K562 (cell line): ENCODE results near the gene HYPK. TPM values are rescaled to one million over a fixed set of nuclear protein-coding genes. Genes with fewer than 3 reads are reported as not detected.

Source experiments
- CBX2 ChIP-seq: fragments of 200-600 bp; sonication (generic); IDR thresholded peaks from one replicate; pipeline ENCODE4 v1.6.1; 2012; ENCODE audit warnings: mild to moderate bottlenecking, low read length, inconsistent platforms; ENCODE audit not compliant: insufficient read depth, poor library complexity, severe bottlenecking
- DIDO1 ChIP-seq: fragments of 450-650 bp; IDR thresholded peaks from 2 replicates; pipeline ENCODE4 v1.6.1; 2016; ENCODE audit warnings: low read depth, missing biosample characterization, missing genetic modification characterization
- HNRNPK ChIP-seq: fragments of 200-400 bp; formaldehyde crosslinking; IDR thresholded peaks from one replicate; pipeline ENCODE4 v1.6.1; 2018; ENCODE audit warnings: mild to moderate bottlenecking, low read depth, low read length; ENCODE audit not compliant: poor library complexity, severe bottlenecking
- KDM2B ChIP-seq: fragments of 250-450 bp; sonication (Bioruptor Pico); IDR thresholded peaks from 2 replicates; pipeline ENCODE4 v1.8.0; 2021; ENCODE audit warnings: mild to moderate bottlenecking, moderate library complexity
- KHSRP ChIP-seq: fragments of 450-650 bp; IDR thresholded peaks from 2 replicates; pipeline ENCODE4 v1.6.1; 2017
- MED1 ChIP-seq: sonication (generic); formaldehyde crosslinking; IDR thresholded peaks from 2 replicates; pipeline ENCODE4 v1.8.1; 2023; ENCODE audit warnings: missing genetic modification reagents, borderline replicate concordance
- MIER1 ChIP-seq: fragments of 450-650 bp; IDR thresholded peaks from 2 replicates; pipeline ENCODE4 v1.6.1; 2016; ENCODE audit warnings: antibody characterized with exemption, mild to moderate bottlenecking, low read depth
- MTA3 ChIP-seq: fragments of 450-650 bp; formaldehyde crosslinking; IDR thresholded peaks from 2 replicates; pipeline ENCODE4 v1.6.1; 2017; ENCODE audit warnings: mild to moderate bottlenecking, borderline replicate concordance
- NEUROD1 ChIP-seq: fragments of 150-350 bp; IDR thresholded peaks from 2 replicates; pipeline ENCODE4 v1.6.1; 2014; ENCODE audit warnings: borderline replicate concordance, low read length, low read depth; ENCODE audit not compliant: partially characterized antibody
- POLR2H ChIP-seq: IDR thresholded peaks from 2 replicates; pipeline ENCODE4 v1.6.1; 2016; ENCODE audit warnings: missing genetic modification characterization, low read depth, mild to moderate bottlenecking, control low read depth, missing compliant biosample characterization, moderate library complexity
- SAP30 ChIP-seq: fragments of 200-600 bp; sonication (generic); IDR thresholded peaks from 2 replicates; pipeline ENCODE4 v1.6.1; 2012; ENCODE audit warnings: borderline replicate concordance, low read depth, mild to moderate bottlenecking, moderate library complexity, low read length, control low read depth, inconsistent platforms; ENCODE audit not compliant: insufficient read depth, poor library complexity, severe bottlenecking
- SMC3 ChIP-seq: conservative IDR thresholded peaks from 2 replicates; pipeline ENCODE4 v1.6.1; 2011; ENCODE audit warnings: low read depth, low read length, improper control_type of control experiment; ENCODE audit not compliant: insufficient read depth
- ZNF347 ChIP-seq: fragments of 450-650 bp; formaldehyde crosslinking; IDR thresholded peaks from 2 replicates; pipeline ENCODE4 v1.4.0; 2020; ENCODE audit warnings: low read depth, mild to moderate bottlenecking, moderate library complexity
- ZNF766 ChIP-seq: fragments of 200-800 bp; sonication (Bioruptor generic); conservative IDR thresholded peaks from 2 replicates; pipeline ENCODE4 v1.6.1; 2016; ENCODE audit warnings: missing genetic modification characterization, missing compliant biosample characterization
- polyA plus RNA-seq, 8 experiments: library from polyadenylated mRNA; depleted of rRNA in 4 of 8; stranded (reverse) in 5 of 8; unstranded in 3 of 8; fragments of >200 nt; fragmentation: Nextera tagmentation in 2 of 8; fragmentation: Illumina TruSeq in 1 of 8; extraction: Ambion mirVana in 2 of 8; extraction: Trizol in 1 of 8; gene quantifications; 2 replicates each; pipeline versions ENCODE4 v1.2.1 to v1.2.3, GENCODE V29; 2011 to 2014; ENCODE audit warnings: inconsistent platforms in 1 of 8, missing spikeins in 1 of 8
- total RNA-seq, 7 experiments: library from RNA; depleted of rRNA in 6 of 7; stranded (reverse); fragments of >200 nt in 6 of 7; fragmentation: Illumina TruSeq in 2 of 7; extraction: Trizol in 2 of 7; gene quantifications; 2 replicates each; pipeline versions ENCODE4 v1.2.1 to v1.2.3, GENCODE V29; 2011 to 2021; ENCODE audit warnings: low replicate concordance in 1 of 7
- TF ChIP-seq, protein P1 (sequence below): sonication (generic); formaldehyde crosslinking; IDR thresholded peaks from 2 replicates; pipeline ENCODE4 v1.5.0; 2020; ENCODE audit warnings: missing genetic modification reagents
- TF ChIP-seq, protein P2 (sequence below): fragments of 250-450 bp; sonication (Bioruptor Pico); IDR thresholded peaks from 2 replicates; pipeline ENCODE4 v1.6.1; 2021; ENCODE audit warnings: mild to moderate bottlenecking
- TF ChIP-seq, protein P3 (sequence below), 2 experiments: fragments of 450-650 bp in 1 of 2; sonication (generic) in 1 of 2; formaldehyde crosslinking; conservative IDR thresholded peaks; 2 replicates each; pipeline versions ENCODE4 v1.4.0 to v1.8.1; 2020 to 2022; ENCODE audit warnings: mild to moderate bottlenecking in 1 of 2, missing genetic modification reagents in 1 of 2
- TF ChIP-seq, protein P4 (sequence below): fragments of 450-650 bp; IDR thresholded peaks from 2 replicates; pipeline ENCODE4 v1.6.1; 2016; ENCODE audit warnings: low read depth, mild to moderate bottlenecking, moderate library complexity
- TF ChIP-seq, protein P5 (sequence below): fragments of 450-650 bp; formaldehyde crosslinking; IDR thresholded peaks from 2 replicates; pipeline ENCODE4 v1.4.0; 2022; ENCODE audit warnings: mild to moderate bottlenecking, moderate library complexity
- TF ChIP-seq, protein P6 (sequence below): fragments of 200-400 bp; formaldehyde crosslinking; IDR thresholded peaks from 2 replicates; pipeline ENCODE4 v1.6.1; 2017; ENCODE audit warnings: mild to moderate bottlenecking, low read depth, low read length, moderate library complexity

Gene HYPK
- total and polyA plus RNA-seq, 9 of the 15 experiments (the other 6 are each of a cell fraction or from before 2014, with no cell fraction given) = 7.2 to 28.0 (median 21.1) TPM

DNA sequence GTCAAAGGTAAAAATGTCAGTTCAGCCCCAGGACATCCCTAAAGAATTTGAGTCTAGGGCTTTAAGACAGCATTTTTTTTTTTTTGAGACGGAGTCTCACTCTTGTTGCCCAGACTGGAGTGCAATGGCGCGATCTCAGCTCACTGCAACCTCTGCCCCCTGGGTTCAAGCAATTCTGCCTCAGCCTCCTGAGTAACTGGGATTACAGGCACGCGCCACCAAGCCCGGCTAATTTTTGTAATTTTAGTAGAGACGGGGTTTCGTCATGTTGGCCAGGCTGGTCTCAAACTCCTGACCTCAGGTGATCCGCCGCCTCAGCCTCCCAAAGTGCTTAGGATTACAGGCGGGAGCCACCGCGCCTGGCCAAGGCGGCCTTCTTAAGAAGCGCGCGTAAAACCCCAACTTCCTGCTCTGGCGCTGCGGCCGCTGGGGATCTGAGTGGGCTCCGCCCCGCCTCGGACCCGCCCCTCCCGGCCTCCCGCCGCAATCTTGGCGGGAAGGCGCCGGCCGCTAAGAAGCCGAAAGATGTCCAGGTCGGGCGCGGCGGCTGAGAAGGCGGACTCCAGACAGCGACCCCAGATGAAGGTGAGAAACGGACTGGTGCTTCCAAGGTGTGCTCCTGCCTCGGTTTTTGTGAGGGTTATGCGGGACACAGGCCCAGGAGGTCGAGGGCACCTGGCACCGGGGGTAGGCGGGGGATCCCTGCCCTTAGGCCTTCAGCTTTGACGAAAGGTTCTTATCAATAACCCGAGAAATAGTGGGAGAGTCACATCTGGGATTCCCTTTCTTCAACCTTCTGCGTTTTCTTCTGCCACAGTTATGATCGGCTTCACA is 26.3 kb downstream of the HYPK start, which contains the start of gene WDR76 (continued):
- TF ChIP-seq MTA3 = no peak; the same call in none of the 2 replicates
- no peak for TF ChIP-seq KHSRP
- TF ChIP-seq ZNF766 (CRISPR knock-in tag) = no peak
- no peak for TF ChIP-seq CBX2
- TF ChIP-seq KDM2B = 0 out of 2 replicates have a peak, but pooled peaks have one; percentile 50
- TF ChIP-seq HNRNPK = no peak
- TF ChIP-seq, protein P1, sequence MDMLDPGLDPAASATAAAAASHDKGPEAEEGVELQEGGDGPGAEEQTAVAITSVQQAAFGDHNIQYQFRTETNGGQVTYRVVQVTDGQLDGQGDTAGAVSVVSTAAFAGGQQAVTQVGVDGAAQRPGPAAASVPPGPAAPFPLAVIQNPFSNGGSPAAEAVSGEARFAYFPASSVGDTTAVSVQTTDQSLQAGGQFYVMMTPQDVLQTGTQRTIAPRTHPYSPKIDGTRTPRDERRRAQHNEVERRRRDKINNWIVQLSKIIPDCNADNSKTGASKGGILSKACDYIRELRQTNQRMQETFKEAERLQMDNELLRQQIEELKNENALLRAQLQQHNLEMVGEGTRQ (CRISPR knock-in tag) = no peak
- no peak for TF ChIP-seq MIER1
- no peak for TF ChIP-seq SMC3
- TF ChIP-seq, protein P2, sequence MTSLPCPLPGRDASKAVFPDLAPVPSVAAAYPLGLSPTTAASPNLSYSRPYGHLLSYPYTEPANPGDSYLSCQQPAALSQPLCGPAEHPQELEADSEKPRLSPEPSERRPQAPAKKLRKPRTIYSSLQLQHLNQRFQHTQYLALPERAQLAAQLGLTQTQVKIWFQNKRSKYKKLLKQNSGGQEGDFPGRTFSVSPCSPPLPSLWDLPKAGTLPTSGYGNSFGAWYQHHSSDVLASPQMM (CRISPR knock-in tag) = no peak
- TF ChIP-seq, protein P3, sequence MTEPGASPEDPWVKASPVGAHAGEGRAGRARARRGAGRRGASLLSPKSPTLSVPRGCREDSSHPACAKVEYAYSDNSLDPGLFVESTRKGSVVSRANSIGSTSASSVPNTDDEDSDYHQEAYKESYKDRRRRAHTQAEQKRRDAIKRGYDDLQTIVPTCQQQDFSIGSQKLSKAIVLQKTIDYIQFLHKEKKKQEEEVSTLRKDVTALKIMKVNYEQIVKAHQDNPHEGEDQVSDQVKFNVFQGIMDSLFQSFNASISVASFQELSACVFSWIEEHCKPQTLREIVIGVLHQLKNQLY (CRISPR knock-in tag; conservative IDR thresholded peaks at IDR 0.05) = no peak
- no peak for TF ChIP-seq SAP30
- TF ChIP-seq ZNF347 (CRISPR knock-in tag) = no peak
- no peak for TF ChIP-seq MED1 (CRISPR knock-in tag)
- TF ChIP-seq, protein P4, sequence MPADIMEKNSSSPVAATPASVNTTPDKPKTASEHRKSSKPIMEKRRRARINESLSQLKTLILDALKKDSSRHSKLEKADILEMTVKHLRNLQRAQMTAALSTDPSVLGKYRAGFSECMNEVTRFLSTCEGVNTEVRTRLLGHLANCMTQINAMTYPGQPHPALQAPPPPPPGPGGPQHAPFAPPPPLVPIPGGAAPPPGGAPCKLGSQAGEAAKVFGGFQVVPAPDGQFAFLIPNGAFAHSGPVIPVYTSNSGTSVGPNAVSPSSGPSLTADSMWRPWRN = peak; percentile 26; the same call in 1 of the 2 replicates
- no peak for TF ChIP-seq DIDO1 (tag)
- TF ChIP-seq, protein P5, sequence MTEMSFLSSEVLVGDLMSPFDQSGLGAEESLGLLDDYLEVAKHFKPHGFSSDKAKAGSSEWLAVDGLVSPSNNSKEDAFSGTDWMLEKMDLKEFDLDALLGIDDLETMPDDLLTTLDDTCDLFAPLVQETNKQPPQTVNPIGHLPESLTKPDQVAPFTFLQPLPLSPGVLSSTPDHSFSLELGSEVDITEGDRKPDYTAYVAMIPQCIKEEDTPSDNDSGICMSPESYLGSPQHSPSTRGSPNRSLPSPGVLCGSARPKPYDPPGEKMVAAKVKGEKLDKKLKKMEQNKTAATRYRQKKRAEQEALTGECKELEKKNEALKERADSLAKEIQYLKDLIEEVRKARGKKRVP (CRISPR knock-in tag) = no peak
- TF ChIP-seq NEUROD1 = no peak
- TF ChIP-seq POLR2H (tag) = peak; percentile 84
- TF ChIP-seq, protein P6, sequence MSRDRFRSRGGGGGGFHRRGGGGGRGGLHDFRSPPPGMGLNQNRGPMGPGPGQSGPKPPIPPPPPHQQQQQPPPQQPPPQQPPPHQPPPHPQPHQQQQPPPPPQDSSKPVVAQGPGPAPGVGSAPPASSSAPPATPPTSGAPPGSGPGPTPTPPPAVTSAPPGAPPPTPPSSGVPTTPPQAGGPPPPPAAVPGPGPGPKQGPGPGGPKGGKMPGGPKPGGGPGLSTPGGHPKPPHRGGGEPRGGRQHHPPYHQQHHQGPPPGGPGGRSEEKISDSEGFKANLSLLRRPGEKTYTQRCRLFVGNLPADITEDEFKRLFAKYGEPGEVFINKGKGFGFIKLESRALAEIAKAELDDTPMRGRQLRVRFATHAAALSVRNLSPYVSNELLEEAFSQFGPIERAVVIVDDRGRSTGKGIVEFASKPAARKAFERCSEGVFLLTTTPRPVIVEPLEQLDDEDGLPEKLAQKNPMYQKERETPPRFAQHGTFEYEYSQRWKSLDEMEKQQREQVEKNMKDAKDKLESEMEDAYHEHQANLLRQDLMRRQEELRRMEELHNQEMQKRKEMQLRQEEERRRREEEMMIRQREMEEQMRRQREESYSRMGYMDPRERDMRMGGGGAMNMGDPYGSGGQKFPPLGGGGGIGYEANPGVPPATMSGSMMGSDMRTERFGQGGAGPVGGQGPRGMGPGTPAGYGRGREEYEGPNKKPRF = no peak
